ENCODE measurements around the gene CHP1.

DNA sequence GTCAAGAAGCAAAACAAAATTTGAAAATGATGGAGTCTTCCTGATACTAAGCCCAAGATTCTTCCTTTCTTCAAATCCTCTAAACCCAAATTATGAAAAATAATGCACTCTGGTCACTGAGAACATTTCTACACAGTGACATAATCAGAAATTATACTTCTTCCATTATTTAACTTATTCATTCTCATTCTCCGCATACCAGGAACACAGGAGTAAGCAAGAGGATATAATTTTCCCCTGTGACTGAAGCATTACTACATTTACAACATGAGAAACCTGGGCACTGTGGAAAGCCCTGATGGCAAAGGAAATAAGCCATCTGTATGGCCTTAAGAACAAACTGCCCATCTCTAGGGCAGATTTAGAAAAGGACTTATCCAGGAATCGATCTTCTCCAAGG, 47.5 kb upstream of the CHP1 start:
- TF ChIP-seq EZH2 (IDR thresholded peaks at IDR 0.05) = no peak
- TF ChIP-seq, protein P1, sequence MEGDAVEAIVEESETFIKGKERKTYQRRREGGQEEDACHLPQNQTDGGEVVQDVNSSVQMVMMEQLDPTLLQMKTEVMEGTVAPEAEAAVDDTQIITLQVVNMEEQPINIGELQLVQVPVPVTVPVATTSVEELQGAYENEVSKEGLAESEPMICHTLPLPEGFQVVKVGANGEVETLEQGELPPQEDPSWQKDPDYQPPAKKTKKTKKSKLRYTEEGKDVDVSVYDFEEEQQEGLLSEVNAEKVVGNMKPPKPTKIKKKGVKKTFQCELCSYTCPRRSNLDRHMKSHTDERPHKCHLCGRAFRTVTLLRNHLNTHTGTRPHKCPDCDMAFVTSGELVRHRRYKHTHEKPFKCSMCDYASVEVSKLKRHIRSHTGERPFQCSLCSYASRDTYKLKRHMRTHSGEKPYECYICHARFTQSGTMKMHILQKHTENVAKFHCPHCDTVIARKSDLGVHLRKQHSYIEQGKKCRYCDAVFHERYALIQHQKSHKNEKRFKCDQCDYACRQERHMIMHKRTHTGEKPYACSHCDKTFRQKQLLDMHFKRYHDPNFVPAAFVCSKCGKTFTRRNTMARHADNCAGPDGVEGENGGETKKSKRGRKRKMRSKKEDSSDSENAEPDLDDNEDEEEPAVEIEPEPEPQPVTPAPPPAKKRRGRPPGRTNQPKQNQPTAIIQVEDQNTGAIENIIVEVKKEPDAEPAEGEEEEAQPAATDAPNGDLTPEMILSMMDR (IDR thresholded peaks at IDR 0.05 in 2 of 3, conservative IDR thresholded peaks at IDR 0.05 in 1 of 3; ENCODE audit: borderline replicate concordance in 1 of 3, insufficient read depth in 1 of 3, low read depth in 2 of 3, low read length in 2 of 3) = no peak
- no peak for TF ChIP-seq YY1 (IDR thresholded peaks at IDR 0.05; ENCODE audit: extremely low read depth, insufficient replicate concordance, low read depth, low read length)
- TF ChIP-seq RAD21 (IDR thresholded peaks at IDR 0.05; ENCODE audit: low read depth) = no peak
- TF ChIP-seq POLR2AphosphoS5 (IDR thresholded peaks at IDR 0.05; ENCODE audit: low read depth, low read length) = no peak

All from HCT116 (cell line).